Measurements from ENCODE around the gene HID1.
"Not testable (repeated sequence)": the region's sequence is repeated elsewhere in the genome, so short reads cannot be mapped to it uniquely, and the experiment has no call there.

HID1 gene

GRCh38 chr17:74999523-74999922 lies 27.0 kb upstream of the HID1 start:
- no peak overlapping the region for H3K4me3 ChIP-seq (ENCODE audit: low read length in 2 of 2)
- peaks cover 3 to 4% of the 10 kb centered on the region in 2 donors for H3K36me3 ChIP-seq (ENCODE audit: control insufficient read depth in 2 of 2, insufficient read depth in 2 of 2, low read length in 2 of 2)
- H3K4me1 ChIP-seq (ENCODE audit: control insufficient read depth in 2 of 2, insufficient read depth in 2 of 2, low read length in 2 of 2) = no peaks in the 10 kb centered on the region
- no peak overlapping the region for H3K9ac ChIP-seq (ENCODE audit: low read depth in 1 of 2, low read length in 2 of 2)
- H3K9me3 ChIP-seq (ENCODE audit: control insufficient read depth in 2 of 2, low read length in 2 of 2) = no peaks in the 10 kb centered on the region
- no peak overlapping the region for H3K27ac ChIP-seq (ENCODE audit: low read depth in 2 of 2, low read length in 2 of 2)
- no peaks in the 10 kb centered on the region for H3K27me3 ChIP-seq (ENCODE audit: control insufficient read depth in 2 of 2, insufficient read depth in 2 of 2, low read length in 2 of 2)

- H3K9ac ChIP-seq (ENCODE audit: low read depth in 1 of 2, low read length in 2 of 2) = no peak overlapping the region
Observed at GRCh38 chr17:74998783-74999182, 26.2 kb upstream of the HID1 start.

GRCh38 chr17:74995847-74996246 lies 23.3 kb upstream of the HID1 start:
- H3K36me3 ChIP-seq (ENCODE audit: control insufficient read depth in 2 of 2, insufficient read depth in 2 of 2, low read length in 2 of 2) = no peaks in the 10 kb centered on the region
- H3K4me1 ChIP-seq (ENCODE audit: control insufficient read depth in 2 of 2, insufficient read depth in 2 of 2, low read length in 2 of 2) = peaks cover 0 to 6% of the 10 kb centered on the region in 2 donors
- H3K9me3 ChIP-seq (ENCODE audit: control insufficient read depth in 2 of 2, low read length in 2 of 2) = no peaks in the 10 kb centered on the region
- H3K4me3 ChIP-seq (ENCODE audit: low read length in 2 of 2) = no peak overlapping the region
- no peak overlapping the region for H3K27ac ChIP-seq (ENCODE audit: low read depth in 2 of 2, low read length in 2 of 2)
- H3K9ac ChIP-seq (ENCODE audit: low read depth in 1 of 2, low read length in 2 of 2) = no peak overlapping the region
- H3K27me3 ChIP-seq (ENCODE audit: control insufficient read depth in 2 of 2, insufficient read depth in 2 of 2, low read length in 2 of 2) = no peaks in the 10 kb centered on the region

More at GRCh38 chr17:74998783-74999182, 26.2 kb upstream of the HID1 start:
- no peak overlapping the region for H3K27ac ChIP-seq (ENCODE audit: low read depth in 2 of 2, low read length in 2 of 2)
- no peaks in the 10 kb centered on the region for H3K9me3 ChIP-seq (ENCODE audit: control insufficient read depth in 2 of 2, low read length in 2 of 2)
- H3K4me1 ChIP-seq (ENCODE audit: control insufficient read depth in 2 of 2, insufficient read depth in 2 of 2, low read length in 2 of 2) = no peaks in the 10 kb centered on the region
- H3K27me3 ChIP-seq (ENCODE audit: control insufficient read depth in 2 of 2, insufficient read depth in 2 of 2, low read length in 2 of 2) = no peaks in the 10 kb centered on the region
- no peak overlapping the region for H3K4me3 ChIP-seq (ENCODE audit: low read length in 2 of 2)
- H3K36me3 ChIP-seq (ENCODE audit: control insufficient read depth in 2 of 2, insufficient read depth in 2 of 2, low read length in 2 of 2) = peaks cover 3 to 4% of the 10 kb centered on the region in 2 donors

GRCh38 chr17:74994440-74994839 lies 21.9 kb upstream of the HID1 start:
- Histone ChIP-seq H3K27ac (ENCODE audit: low read depth in 2 of 2, low read length in 2 of 2) (no peak overlapping the region), H3K4me3 (ENCODE audit: low read length in 2 of 2) (no peak overlapping the region), H3K4me1 (ENCODE audit: control insufficient read depth in 2 of 2, insufficient read depth in 2 of 2, low read length in 2 of 2) (peaks cover 0 to 6% of the 10 kb centered on the region in 2 donors), H3K9me3 (ENCODE audit: control insufficient read depth in 2 of 2, low read length in 2 of 2) (no peaks in the 10 kb centered on the region), H3K9ac (ENCODE audit: low read depth in 1 of 2, low read length in 2 of 2) (no peak overlapping the region), H3K36me3 (ENCODE audit: control insufficient read depth in 2 of 2, insufficient read depth in 2 of 2, low read length in 2 of 2) (no peaks in the 10 kb centered on the region), H3K27me3 (ENCODE audit: control insufficient read depth in 2 of 2, insufficient read depth in 2 of 2, low read length in 2 of 2) (no peaks in the 10 kb centered on the region)

- H3K36me3 ChIP-seq (ENCODE audit: control insufficient read depth in 2 of 2, insufficient read depth in 2 of 2, low read length in 2 of 2) = no peaks in the 10 kb centered on the region
- H3K9me3 ChIP-seq (ENCODE audit: control insufficient read depth in 2 of 2, low read length in 2 of 2) = no peaks in the 10 kb centered on the region
- peaks cover 0 to 3% of the 10 kb centered on the region in 2 donors for H3K27me3 ChIP-seq (ENCODE audit: control insufficient read depth in 2 of 2, insufficient read depth in 2 of 2, low read length in 2 of 2)
- no peak overlapping the region for H3K4me3 ChIP-seq (ENCODE audit: low read length in 2 of 2)
- no peak overlapping the region for H3K27ac ChIP-seq (ENCODE audit: low read depth in 2 of 2, low read length in 2 of 2)
- peaks cover 5 to 6% of the 10 kb centered on the region in 2 donors for H3K4me1 ChIP-seq (ENCODE audit: control insufficient read depth in 2 of 2, insufficient read depth in 2 of 2, low read length in 2 of 2)
- H3K9ac ChIP-seq (ENCODE audit: low read depth in 1 of 2, low read length in 2 of 2) = no peak overlapping the region
Observed at GRCh38 chr17:74992223-74992622, 19.7 kb upstream of the HID1 start.

GRCh38 chr17:74990581-74991105 lies 18.1 kb upstream of the HID1 start:
- Histone ChIP-seq H3K27ac (ENCODE audit: low read depth in 2 of 2, low read length in 2 of 2) (no peak overlapping the region), H3K9ac (ENCODE audit: low read depth in 1 of 2, low read length in 2 of 2) (no peak overlapping the region), H3K4me3 (ENCODE audit: low read length in 2 of 2) (no peak overlapping the region), H3K4me1 (ENCODE audit: control insufficient read depth in 2 of 2, insufficient read depth in 2 of 2, low read length in 2 of 2) (peaks cover 5 to 10% of the 10 kb centered on the region in 2 donors), H3K27me3 (ENCODE audit: control insufficient read depth in 2 of 2, insufficient read depth in 2 of 2, low read length in 2 of 2) (peaks cover 0 to 3% of the 10 kb centered on the region in 2 donors), H3K9me3 (ENCODE audit: control insufficient read depth in 2 of 2, low read length in 2 of 2) (no peaks in the 10 kb centered on the region), H3K36me3 (ENCODE audit: control insufficient read depth in 2 of 2, insufficient read depth in 2 of 2, low read length in 2 of 2) (no peaks in the 10 kb centered on the region)

GRCh38 chr17:74987909-74988711 lies 15.6 kb upstream of the HID1 start:
- Histone ChIP-seq H3K9me3 (ENCODE audit: control insufficient read depth in 2 of 2, low read length in 2 of 2) (no peaks in the 10 kb centered on the region), H3K27me3 (ENCODE audit: control insufficient read depth in 2 of 2, insufficient read depth in 2 of 2, low read length in 2 of 2) (peaks cover 0 to 3% of the 10 kb centered on the region in 2 donors), H3K36me3 (ENCODE audit: control insufficient read depth in 2 of 2, insufficient read depth in 2 of 2, low read length in 2 of 2) (no peaks in the 10 kb centered on the region), H3K4me3 (ENCODE audit: low read length in 2 of 2) (peak overlapping the region; percentile 70 to 74), H3K27ac (ENCODE audit: low read depth in 2 of 2, low read length in 2 of 2) (peak overlapping the region; percentile 67 to 85), H3K4me1 (ENCODE audit: control insufficient read depth in 2 of 2, insufficient read depth in 2 of 2, low read length in 2 of 2) (peaks cover 5 to 10% of the 10 kb centered on the region in 2 donors), H3K9ac (ENCODE audit: low read depth in 1 of 2, low read length in 2 of 2) (peak overlapping the region; percentile 32 to 52)

GRCh38 chr17:74987418-74987908 lies 14.9 kb upstream of the HID1 start, which contains the start of gene CDR2L:
Gene CDR2L, plus strand, starts transcription at chr17:74987632. Its CDS starts 412 bp downstream, at chr17:74988044.
- H3K36me3 ChIP-seq (ENCODE audit: control insufficient read depth in 2 of 2, insufficient read depth in 2 of 2, low read length in 2 of 2) = no peaks in the 10 kb centered on the region
- H3K27ac ChIP-seq (ENCODE audit: low read depth in 2 of 2, low read length in 2 of 2) = peak within 1 kb of the TSS; percentile 67 to 85
- no peaks in the 10 kb centered on the region for H3K9me3 ChIP-seq (ENCODE audit: control insufficient read depth in 2 of 2, low read length in 2 of 2)
- peak within 1 kb of the TSS; percentile 70 to 74 for H3K4me3 ChIP-seq (ENCODE audit: low read length in 2 of 2)
- peak within 1 kb of the TSS; percentile 32 to 52 for H3K9ac ChIP-seq (ENCODE audit: low read depth in 1 of 2, low read length in 2 of 2)
- peaks cover 0 to 3% of the 10 kb centered on the region in 2 donors for H3K27me3 ChIP-seq (ENCODE audit: control insufficient read depth in 2 of 2, insufficient read depth in 2 of 2, low read length in 2 of 2)
- peaks cover 5 to 6% of the 10 kb centered on the region in 2 donors for H3K4me1 ChIP-seq (ENCODE audit: control insufficient read depth in 2 of 2, insufficient read depth in 2 of 2, low read length in 2 of 2)

GRCh38 chr17:74986206-74986576 lies 13.6 kb upstream of the HID1 start:
- no peak overlapping the region for H3K9ac ChIP-seq (ENCODE audit: low read depth in 1 of 2, low read length in 2 of 2)
- peaks cover 0 to 3% of the 10 kb centered on the region in 2 donors for H3K27me3 ChIP-seq (ENCODE audit: control insufficient read depth in 2 of 2, insufficient read depth in 2 of 2, low read length in 2 of 2)
- H3K27ac ChIP-seq (ENCODE audit: low read depth in 2 of 2, low read length in 2 of 2) = no peak overlapping the region
- peaks cover 14 to 18% of the 10 kb centered on the region in 2 donors for H3K4me1 ChIP-seq (ENCODE audit: control insufficient read depth in 2 of 2, insufficient read depth in 2 of 2, low read length in 2 of 2)
- no peaks in the 10 kb centered on the region for H3K36me3 ChIP-seq (ENCODE audit: control insufficient read depth in 2 of 2, insufficient read depth in 2 of 2, low read length in 2 of 2)
- no peak overlapping the region for H3K4me3 ChIP-seq (ENCODE audit: low read length in 2 of 2)
- no peaks in the 10 kb centered on the region for H3K9me3 ChIP-seq (ENCODE audit: control insufficient read depth in 2 of 2, low read length in 2 of 2)

- Histone ChIP-seq H3K27ac (ENCODE audit: low read depth in 2 of 2, low read length in 2 of 2) (peak overlapping the region; percentile 75 to 79), H3K4me1 (ENCODE audit: control insufficient read depth in 2 of 2, insufficient read depth in 2 of 2, low read length in 2 of 2) (peaks cover 9 to 18% of the 10 kb centered on the region in 2 donors), H3K9ac (ENCODE audit: low read depth in 1 of 2, low read length in 2 of 2) (peak overlapping the region; percentile 74 to 77)
Observed at GRCh38 chr17:74982663-74983313, 10.2 kb upstream of the HID1 start.

More at GRCh38 chr17:74982663-74983313, 10.2 kb upstream of the HID1 start:
- H3K36me3 ChIP-seq (ENCODE audit: control insufficient read depth in 2 of 2, insufficient read depth in 2 of 2, low read length in 2 of 2); H3K9me3 ChIP-seq (ENCODE audit: control insufficient read depth in 2 of 2, low read length in 2 of 2); H3K27me3 ChIP-seq (ENCODE audit: control insufficient read depth in 2 of 2, insufficient read depth in 2 of 2, low read length in 2 of 2): not testable (repeated sequence)
- peak overlapping the region; percentile 78 to 82 for H3K4me3 ChIP-seq (ENCODE audit: low read length in 2 of 2)

Measured in mucosa of rectum (tissue), 2 donors.